PC-9 (cell line): ENCODE data around the gene MMP24OS.

Experiments used
- EZH2 ChIP-seq: fragments of 200-600 bp; sonication (generic); IDR thresholded peaks from 2 replicates; pipeline ENCODE4 v1.8.0; 2017; ENCODE audit warnings: antibody characterized with exemption, low read depth
- TF ChIP-seq, protein P1 (sequence below): fragments of 200-600 bp; sonication (generic); conservative IDR thresholded peaks from 2 replicates; pipeline ENCODE4 v1.6.1; 2017; ENCODE audit warnings: mixed run types, antibody characterized with exemption, mild to moderate bottlenecking, moderate library complexity

DNA sequence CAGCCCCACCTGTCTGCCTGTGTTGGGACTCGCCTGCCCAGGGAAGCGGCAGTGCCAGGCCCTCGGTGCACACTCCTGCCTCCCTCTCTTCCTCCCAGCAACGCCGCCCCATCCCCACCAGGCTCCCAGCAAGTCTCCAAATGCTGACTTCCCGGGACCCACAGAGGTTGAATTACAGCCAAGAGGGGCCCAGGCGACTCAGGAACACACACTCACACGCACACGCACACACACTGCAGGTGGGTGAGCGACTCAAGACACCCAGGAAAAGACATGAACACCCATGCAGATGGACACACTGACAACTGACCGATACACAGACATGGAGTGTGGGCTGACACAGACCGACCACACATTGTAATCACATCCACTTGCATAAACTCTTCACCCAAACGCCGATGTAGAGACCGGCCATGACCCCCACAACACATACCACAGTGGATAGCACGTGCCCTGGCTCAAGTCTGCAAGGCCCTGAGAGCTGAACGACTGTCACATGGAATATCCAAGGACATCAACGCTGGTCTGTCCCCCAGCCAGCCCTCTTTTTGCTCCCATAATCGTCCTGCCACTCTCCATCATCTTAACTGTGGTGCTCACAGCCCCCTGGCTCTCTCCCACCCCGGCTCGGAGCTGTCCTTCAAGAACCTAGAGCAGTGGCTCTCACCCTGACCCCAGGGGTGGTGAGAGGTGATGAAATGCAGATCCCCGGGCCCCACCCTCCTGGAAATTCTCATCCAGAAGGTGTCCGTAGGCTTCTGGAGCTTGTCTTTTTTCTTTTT is 14.8 kb upstream of the MMP24OS start:
- TF ChIP-seq, protein P1, sequence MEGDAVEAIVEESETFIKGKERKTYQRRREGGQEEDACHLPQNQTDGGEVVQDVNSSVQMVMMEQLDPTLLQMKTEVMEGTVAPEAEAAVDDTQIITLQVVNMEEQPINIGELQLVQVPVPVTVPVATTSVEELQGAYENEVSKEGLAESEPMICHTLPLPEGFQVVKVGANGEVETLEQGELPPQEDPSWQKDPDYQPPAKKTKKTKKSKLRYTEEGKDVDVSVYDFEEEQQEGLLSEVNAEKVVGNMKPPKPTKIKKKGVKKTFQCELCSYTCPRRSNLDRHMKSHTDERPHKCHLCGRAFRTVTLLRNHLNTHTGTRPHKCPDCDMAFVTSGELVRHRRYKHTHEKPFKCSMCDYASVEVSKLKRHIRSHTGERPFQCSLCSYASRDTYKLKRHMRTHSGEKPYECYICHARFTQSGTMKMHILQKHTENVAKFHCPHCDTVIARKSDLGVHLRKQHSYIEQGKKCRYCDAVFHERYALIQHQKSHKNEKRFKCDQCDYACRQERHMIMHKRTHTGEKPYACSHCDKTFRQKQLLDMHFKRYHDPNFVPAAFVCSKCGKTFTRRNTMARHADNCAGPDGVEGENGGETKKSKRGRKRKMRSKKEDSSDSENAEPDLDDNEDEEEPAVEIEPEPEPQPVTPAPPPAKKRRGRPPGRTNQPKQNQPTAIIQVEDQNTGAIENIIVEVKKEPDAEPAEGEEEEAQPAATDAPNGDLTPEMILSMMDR: no peak
- TF ChIP-seq EZH2: no peak
